Right lobe of liver (tissue), 6 donors: ENCODE data around the gene PPP6R3. TPM values are rescaled to one million over a fixed set of nuclear protein-coding genes. Genes with fewer than 3 reads are reported as not detected.

Experiments used
- ATAC-seq, 4 donors: fragments of 200-7000 bp; cut with Tn5 transposase; one replicate each; pipeline ENCODE4 v1.9.1; 2020; ENCODE audit warnings: mild to moderate bottlenecking in 4 of 4, moderate library complexity in 4 of 4
- DNase-seq, 3 donors: peaks; one replicate each; pipeline ENCODE4 v3.0.0-alpha.2; 2020
- H3K27ac ChIP-seq, 3 donors: fragments of 200-600 bp; one replicate each; pipeline ENCODE4 v1.8.0; 2022
- H3K27me3 ChIP-seq, 2 donors: fragments of 200-600 bp; one replicate each; pipeline ENCODE4 v1.8.0; 2022
- H3K36me3 ChIP-seq, 4 donors: fragments of 200-600 bp; sonication (generic) in 1 of 4; one replicate each; pipeline versions ENCODE4 v1.5.1 to v1.8.0; 2017 to 2022; ENCODE audit warnings: control low read depth in 1 of 4
- H3K4me1 ChIP-seq, 4 donors: fragments of 200-600 bp; sonication (generic) in 1 of 4; one replicate each; pipeline versions ENCODE4 v1.5.1 to v1.8.0; 2017 to 2022; ENCODE audit warnings: control low read depth in 1 of 4
- H3K4me3 ChIP-seq, 3 donors: fragments of 200-600 bp; one replicate each; pipeline ENCODE4 v1.8.0; 2022
- H3K9me3 ChIP-seq, 4 donors: fragments of 200-600 bp; sonication (generic) in 1 of 4; one replicate each; pipeline versions ENCODE4 v1.5.1 to v1.8.0; 2017 to 2022; ENCODE audit warnings: control low read depth in 1 of 4
- CTCF ChIP-seq, 4 donors: fragments of 200-600 bp in 3 of 4; fragments of 450-650 bp in 1 of 4; IDR thresholded peaks; one replicate each; pipeline versions ENCODE4 v1.5.1 to v1.8.0; 2016 to 2022; ENCODE audit warnings: antibody characterized with exemption in 4 of 4, mild to moderate bottlenecking in 2 of 4
- POLR2A ChIP-seq: fragments of 450-650 bp; IDR thresholded peaks from one replicate; pipeline ENCODE4 v1.6.1; 2017; ENCODE audit warnings: antibody characterized with exemption, mild to moderate bottlenecking
- WGBS: methylation state at CpG from one replicate; pipeline ENCODE4 v1.1.6; 2018; ENCODE audit warnings: low coverage, low lambda C conversion rate; ENCODE audit not compliant: insufficient coverage; ENCODE audit errors: missing lambda C conversion rate; 5-methylcytosine and 5-hydroxymethylcytosine counted together
- intact Hi-C, 2 donors: fragments of 100-400 bp; cut with DNase I; formaldehyde crosslinking; loops; one replicate each; pipeline versions ENCODE4 v1.11.2 to v1.14.1; 2022
- total RNA-seq, 6 experiments: library from RNA; depleted of rRNA in 2 of 6; stranded (reverse); fragments of >200 nt in 2 of 6; fragmentation: NEBNext Ultra II Directional in 3 of 6; extraction: Animal tissue kit (Norgen Biotek cat#: 25700) in 3 of 6; gene quantifications; one replicate each; pipeline versions ENCODE4 v1.1.0 to v1.2.4, GENCODE V29; 2016 to 2023
- donor health status: DM: no; HTN: yes; CAD: no.
- donor health status: DM: no; HTN: no; CAD: no.
- donor health status: DM: no; HTN: no; CAD: no.
- donor health status: DM: no; HTN: yes; CAD: no.
- donor health status: DM: no; HTN: yes; CAD: no.

The PPP6R3 gene
- total RNA-seq, 6 experiments from 2014 or later, result 35.8 to 48.3 (median 39.2) TPM

GRCh38 chr11:68651985-68652682 is 191.6 kb downstream of the PPP6R3 start:
- H3K4me3 ChIP-seq, result no peak overlapping the region
- WGBS, result 56% methylated on average over 4 of the region's 16 CpGs
- H3K9me3 ChIP-seq, result no peaks in the 10 kb centered on the region
- no peak overlapping the region for H3K27ac ChIP-seq
- H3K36me3 ChIP-seq, result no peaks in the 10 kb centered on the region
- no peak for TF ChIP-seq CTCF (IDR thresholded peaks at IDR 0.05)
- TF ChIP-seq POLR2A, result no peak
- DNase-seq, result no peak
- no peaks in the 10 kb centered on the region for H3K4me1 ChIP-seq
- H3K27me3 ChIP-seq, result no peaks in the 10 kb centered on the region
- intact Hi-C loops, result no loop called here
- peak in 1 of 4 donors; percentile 7 for ATAC-seq

- TF ChIP-seq CTCF (IDR thresholded peaks at IDR 0.05) (no peak), POLR2A (no peak)
- Histone ChIP-seq H3K27me3 (no peaks in the 10 kb centered on the region), H3K36me3 (no peaks in the 10 kb centered on the region), H3K4me1 (no peaks in the 10 kb centered on the region), H3K9me3 (no peaks in the 10 kb centered on the region), H3K27ac (no peak overlapping the region), H3K4me3 (no peak overlapping the region)
- no peak for ATAC-seq
- no peak for DNase-seq
- intact Hi-C loops, result no loop called here
- 65% methylated on average over 2 of the region's 12 CpGs for WGBS
Observed at GRCh38 chr11:68652683-68653156, 192.2 kb downstream of the PPP6R3 start.

- H3K9me3 ChIP-seq, result no peaks in the 10 kb centered on the region
- WGBS, result 60% methylated on average over 7 of the region's 24 CpGs
- no peaks in the 10 kb centered on the region for H3K36me3 ChIP-seq
- intact Hi-C loops, result no loop called here
- no peaks in the 10 kb centered on the region for H3K4me1 ChIP-seq
- TF ChIP-seq POLR2A (no peak), CTCF (IDR thresholded peaks at IDR 0.05) (no peak)
- H3K4me3 ChIP-seq, result no peak overlapping the region
- H3K27ac ChIP-seq, result no peak overlapping the region
- no peak for DNase-seq
- ATAC-seq, result no peak
- H3K27me3 ChIP-seq, result no peaks in the 10 kb centered on the region
Observed at GRCh38 chr11:68653486-68654430, 193.2 kb downstream of the PPP6R3 start.

- no peak for ATAC-seq
- WGBS, result 76% methylated on average over 8 of the region's 8 CpGs
Observed at GRCh38 chr11:68654978-68655377, 194.4 kb downstream of the PPP6R3 start.

More at GRCh38 chr11:68654978-68655377, 194.4 kb downstream of the PPP6R3 start:
- Histone ChIP-seq H3K9me3 (no peaks in the 10 kb centered on the region), H3K27me3 (no peaks in the 10 kb centered on the region), H3K4me3 (no peak overlapping the region), H3K4me1 (no peaks in the 10 kb centered on the region), H3K27ac (no peak overlapping the region), H3K36me3 (no peaks in the 10 kb centered on the region)
- no peak for DNase-seq
- no peak for TF ChIP-seq CTCF (IDR thresholded peaks at IDR 0.05)
- TF ChIP-seq POLR2A, result no peak
- intact Hi-C loops, result no loop called here
